C4-2B (cell line): ENCODE measurements around the gene EIF1B.

Source experiments
- H3K27ac ChIP-seq: fragments of 450-650 bp; 2 replicates; pipeline ENCODE4 v1.5.1; 2017
- ZFX ChIP-seq: fragments of 450-650 bp; IDR thresholded peaks from 2 replicates; pipeline ENCODE4 v1.6.1; 2017
- TF ChIP-seq, protein P1 (sequence below): fragments of 450-650 bp; conservative IDR thresholded peaks from 2 replicates; pipeline ENCODE4 v1.5.1; 2017; ENCODE audit warnings: mild to moderate bottlenecking

Gene EIF1B

GRCh38 chr3:40350529-40350928, 41.0 kb downstream of the EIF1B start:
- TF ChIP-seq, protein P1, sequence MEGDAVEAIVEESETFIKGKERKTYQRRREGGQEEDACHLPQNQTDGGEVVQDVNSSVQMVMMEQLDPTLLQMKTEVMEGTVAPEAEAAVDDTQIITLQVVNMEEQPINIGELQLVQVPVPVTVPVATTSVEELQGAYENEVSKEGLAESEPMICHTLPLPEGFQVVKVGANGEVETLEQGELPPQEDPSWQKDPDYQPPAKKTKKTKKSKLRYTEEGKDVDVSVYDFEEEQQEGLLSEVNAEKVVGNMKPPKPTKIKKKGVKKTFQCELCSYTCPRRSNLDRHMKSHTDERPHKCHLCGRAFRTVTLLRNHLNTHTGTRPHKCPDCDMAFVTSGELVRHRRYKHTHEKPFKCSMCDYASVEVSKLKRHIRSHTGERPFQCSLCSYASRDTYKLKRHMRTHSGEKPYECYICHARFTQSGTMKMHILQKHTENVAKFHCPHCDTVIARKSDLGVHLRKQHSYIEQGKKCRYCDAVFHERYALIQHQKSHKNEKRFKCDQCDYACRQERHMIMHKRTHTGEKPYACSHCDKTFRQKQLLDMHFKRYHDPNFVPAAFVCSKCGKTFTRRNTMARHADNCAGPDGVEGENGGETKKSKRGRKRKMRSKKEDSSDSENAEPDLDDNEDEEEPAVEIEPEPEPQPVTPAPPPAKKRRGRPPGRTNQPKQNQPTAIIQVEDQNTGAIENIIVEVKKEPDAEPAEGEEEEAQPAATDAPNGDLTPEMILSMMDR: no peak
- no peak for TF ChIP-seq ZFX
- no peak overlapping the region for H3K27ac ChIP-seq

DNA sequence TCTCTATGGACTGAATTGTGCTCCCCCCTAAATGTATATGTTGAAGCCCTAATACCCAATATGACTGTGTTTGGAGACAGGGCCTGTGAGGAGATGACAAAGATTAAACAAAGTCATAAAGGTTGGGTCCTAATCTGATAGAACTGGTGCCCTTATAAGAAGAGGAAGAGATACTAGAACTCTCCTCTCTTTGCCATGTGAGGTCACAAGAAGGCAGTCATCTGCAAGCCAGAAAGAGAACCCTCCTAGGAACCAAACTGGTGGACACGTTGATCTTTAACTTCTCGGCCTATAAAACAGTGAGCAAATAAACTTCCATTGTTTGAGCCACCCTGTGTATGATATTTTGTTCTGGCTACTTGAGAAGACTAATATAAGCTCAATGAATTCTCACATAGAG, 45.9 kb downstream of the EIF1B start:
- H3K27ac ChIP-seq: no peak overlapping the region
- TF ChIP-seq ZFX: no peak
- TF ChIP-seq, protein P1: no peak

GRCh38 chr3:40358454-40358853, 48.9 kb downstream of the EIF1B start:
- no peak overlapping the region for H3K27ac ChIP-seq
- TF ChIP-seq ZFX: no peak
- TF ChIP-seq, protein P1: no peak
